ENCODE data around the gene PRR14.

DNA sequence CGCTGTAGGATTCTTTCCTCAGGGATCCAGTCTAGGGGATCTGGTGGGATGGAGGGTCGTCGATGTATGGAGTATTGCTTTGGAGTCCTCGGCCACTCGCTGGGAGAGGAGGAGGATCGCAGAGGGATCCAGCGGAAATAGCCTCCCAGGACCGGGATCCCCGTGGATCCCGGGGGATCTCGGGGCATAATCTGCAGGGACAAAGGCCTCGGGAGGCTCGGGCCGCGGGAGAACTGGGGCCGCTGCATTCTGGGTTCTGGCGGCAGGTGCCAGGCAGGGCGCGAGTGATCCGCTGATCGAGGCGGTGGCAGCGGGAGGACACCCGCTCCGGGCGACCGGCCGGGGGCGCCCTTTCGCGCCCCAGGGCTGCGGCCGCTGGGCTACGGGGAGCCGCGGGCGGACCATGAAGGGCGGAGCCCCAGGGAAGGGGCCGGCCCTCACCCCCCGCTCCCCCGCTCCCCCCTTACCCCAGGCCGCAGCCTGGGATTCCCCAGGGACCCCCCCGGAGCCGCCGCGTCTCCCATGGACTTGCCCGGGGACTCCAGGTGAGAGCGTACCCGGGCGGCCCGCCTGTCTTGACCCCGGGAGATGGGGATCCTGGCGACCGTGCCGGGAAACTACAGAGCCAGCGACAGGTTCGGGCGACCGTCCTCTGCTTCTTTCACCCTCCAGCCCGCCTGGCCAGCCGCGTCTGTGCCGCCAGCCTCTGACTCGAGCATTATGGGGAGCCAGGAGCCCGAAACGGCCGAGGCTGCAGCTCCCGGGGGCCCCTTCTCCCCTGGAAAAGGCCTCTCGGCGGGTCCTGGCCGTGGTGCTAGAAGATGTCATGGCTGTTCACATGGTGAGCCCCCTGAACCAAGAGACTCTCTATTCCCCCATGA, 604 bp downstream of the PRR14 start:
- TF ChIP-seq POLR2AphosphoS5 (IDR thresholded peaks at IDR 0.05; ENCODE audit: low read depth, low read length) (no peak), SIN3A (IDR thresholded peaks at IDR 0.05; ENCODE audit: borderline replicate concordance, insufficient read depth, low read depth, low read length) (no peak), CTCF (IDR thresholded peaks at IDR 0.05) (peak; percentile 93), TCF7L2 (IDR thresholded peaks at IDR 0.05; ENCODE audit: low read depth, low read length) (no peak)
- TF ChIP-seq, protein P1, sequence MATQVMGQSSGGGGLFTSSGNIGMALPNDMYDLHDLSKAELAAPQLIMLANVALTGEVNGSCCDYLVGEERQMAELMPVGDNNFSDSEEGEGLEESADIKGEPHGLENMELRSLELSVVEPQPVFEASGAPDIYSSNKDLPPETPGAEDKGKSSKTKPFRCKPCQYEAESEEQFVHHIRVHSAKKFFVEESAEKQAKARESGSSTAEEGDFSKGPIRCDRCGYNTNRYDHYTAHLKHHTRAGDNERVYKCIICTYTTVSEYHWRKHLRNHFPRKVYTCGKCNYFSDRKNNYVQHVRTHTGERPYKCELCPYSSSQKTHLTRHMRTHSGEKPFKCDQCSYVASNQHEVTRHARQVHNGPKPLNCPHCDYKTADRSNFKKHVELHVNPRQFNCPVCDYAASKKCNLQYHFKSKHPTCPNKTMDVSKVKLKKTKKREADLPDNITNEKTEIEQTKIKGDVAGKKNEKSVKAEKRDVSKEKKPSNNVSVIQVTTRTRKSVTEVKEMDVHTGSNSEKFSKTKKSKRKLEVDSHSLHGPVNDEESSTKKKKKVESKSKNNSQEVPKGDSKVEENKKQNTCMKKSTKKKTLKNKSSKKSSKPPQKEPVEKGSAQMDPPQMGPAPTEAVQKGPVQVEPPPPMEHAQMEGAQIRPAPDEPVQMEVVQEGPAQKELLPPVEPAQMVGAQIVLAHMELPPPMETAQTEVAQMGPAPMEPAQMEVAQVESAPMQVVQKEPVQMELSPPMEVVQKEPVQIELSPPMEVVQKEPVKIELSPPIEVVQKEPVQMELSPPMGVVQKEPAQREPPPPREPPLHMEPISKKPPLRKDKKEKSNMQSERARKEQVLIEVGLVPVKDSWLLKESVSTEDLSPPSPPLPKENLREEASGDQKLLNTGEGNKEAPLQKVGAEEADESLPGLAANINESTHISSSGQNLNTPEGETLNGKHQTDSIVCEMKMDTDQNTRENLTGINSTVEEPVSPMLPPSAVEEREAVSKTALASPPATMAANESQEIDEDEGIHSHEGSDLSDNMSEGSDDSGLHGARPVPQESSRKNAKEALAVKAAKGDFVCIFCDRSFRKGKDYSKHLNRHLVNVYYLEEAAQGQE (IDR thresholded peaks at IDR 0.05; ENCODE audit: insufficient read depth in 1 of 2, low read depth in 2 of 2, low read length in 1 of 2) = no peak

All from Panc1 (cell line).